Transverse colon (tissue), 4 donors: ENCODE measurements around the gene MPPED1. TPM values are rescaled to one million over a fixed set of nuclear protein-coding genes. Genes with fewer than 3 reads are reported as not detected.

Experiments used
- DNase-seq: peaks from one replicate; pipeline ENCODE4 v3.0.0-alpha.2; 2019
- H3K27ac ChIP-seq, 4 donors: fragments of 200-600 bp; sonication (generic); 2 replicates each; pipeline ENCODE4 v1.5.1; 2016 to 2018; ENCODE audit warnings: inconsistent platforms in 4 of 4
- H3K27me3 ChIP-seq: fragments of 200-600 bp; sonication (generic); 2 replicates; pipeline ENCODE4 v1.5.1; 2017; ENCODE audit warnings: inconsistent platforms
- H3K36me3 ChIP-seq, 4 donors: fragments of 200-600 bp; sonication (generic); 2 replicates each; pipeline ENCODE4 v1.5.1; 2017 to 2019; ENCODE audit warnings: inconsistent platforms in 4 of 4
- H3K4me1 ChIP-seq, 4 donors: fragments of 200-600 bp; sonication (generic); 2 replicates each; pipeline ENCODE4 v1.5.1; 2017 to 2020; ENCODE audit warnings: inconsistent platforms in 4 of 4
- H3K4me3 ChIP-seq, 4 donors: fragments of 200-600 bp; sonication (generic); 1 replicate in 1 of 4; 2 replicates in 3 of 4; pipeline versions ENCODE4 v1.5.1 to v1.6.1; 2017 to 2019; ENCODE audit warnings: inconsistent platforms in 4 of 4
- H3K9me3 ChIP-seq, 2 donors: fragments of 200-600 bp; sonication (generic); 2 replicates each; pipeline ENCODE4 v1.5.1; 2017 to 2019; ENCODE audit warnings: inconsistent platforms in 2 of 2
- CTCF ChIP-seq, 5 experiments: fragments of 200-600 bp in 3 of 5; fragments of 450-650 bp in 2 of 5; sonication (generic) in 3 of 5; IDR thresholded peaks; 1 replicate in 2 of 5; 2 replicates in 3 of 5; pipeline ENCODE4 v1.5.1; 2016 to 2017; ENCODE audit warnings: antibody characterized with exemption in 5 of 5, inconsistent platforms in 3 of 5, mild to moderate bottlenecking in 2 of 5, moderate library complexity in 1 of 5
- EP300 ChIP-seq: sonication (generic); formaldehyde crosslinking; IDR thresholded peaks from one replicate; pipeline ENCODE4 v1.6.1; 2017; ENCODE audit warnings: antibody characterized with exemption, low read depth
- POLR2A ChIP-seq: fragments of 450-650 bp; IDR thresholded peaks from one replicate; pipeline ENCODE4 v1.6.1; 2016; ENCODE audit warnings: antibody characterized with exemption, mild to moderate bottlenecking, moderate library complexity
- POLR2AphosphoS5 ChIP-seq, 3 donors: sonication (generic); formaldehyde crosslinking; IDR thresholded peaks; one replicate each; pipeline ENCODE4 v1.6.1; 2016; ENCODE audit warnings: antibody characterized with exemption in 3 of 3
- WGBS, 2 donors: methylation state at CpG; one replicate each; pipeline ENCODE4 v1.1.5; 2018; ENCODE audit warnings: low coverage in 1 of 2; 5-methylcytosine and 5-hydroxymethylcytosine counted together
- in situ Hi-C, 4 donors: fragments of 200-750 bp; cut with MboI; loops; one replicate each; pipeline versions ENCODE4 v1.15.0 to v1.15.1; 2017; ENCODE audit warnings: low sequenced_read_pairs in 3 of 4, low pct_ligation_motif_present in 1 of 4, low pct_unique_long_range_greater_than_20kb in 1 of 4
- intact Hi-C: fragments of 100-400 bp; cut with DNase I; formaldehyde crosslinking; loops from one replicate; pipeline ENCODE4 v1.15.1; 2023; ENCODE audit warnings: low total_unique reads
- total RNA-seq, 4 donors: library from RNA; depleted of rRNA; stranded (reverse); fragments of >200 nt; gene quantifications; one replicate each; pipeline ENCODE4 v1.1.0, GENCODE V29; 2016

MPPED1 gene
- total RNA-seq, 4 donors from 2014 or later, result not detected

GRCh38 chr22:43415681-43416080 is 3.9 kb downstream of the MPPED1 start:
- Histone ChIP-seq H3K36me3 (no peaks in the 10 kb centered on the region), H3K27me3 (peaks cover 63% of the 10 kb centered on the region), H3K27ac (no peak overlapping the region), H3K9me3 (no peaks in the 10 kb centered on the region), H3K4me1 (no peaks in the 10 kb centered on the region), H3K4me3 (no peak overlapping the region)
- intact Hi-C loops, result no loop called here
- in situ Hi-C loops, result no loop called here
- DNase-seq, result no peak
- TF ChIP-seq EP300 (no peak), CTCF (IDR thresholded peaks at IDR 0.05) (no peak), POLR2A (no peak), POLR2AphosphoS5 (IDR thresholded peaks at IDR 0.05) (no peak)
- 78 to 79% methylated on average over 7 of the region's 7 CpGs for WGBS, 2 donors

GRCh38 chr22:43417555-43417954 is 5.7 kb downstream of the MPPED1 start:
- in situ Hi-C loops (no loop called here), intact Hi-C loops (no loop called here)
- Histone ChIP-seq H3K9me3 (no peaks in the 10 kb centered on the region), H3K4me1 (no peaks in the 10 kb centered on the region), H3K27ac (no peak overlapping the region), H3K4me3 (no peak overlapping the region), H3K27me3 (peaks cover 62% of the 10 kb centered on the region), H3K36me3 (no peaks in the 10 kb centered on the region)
- 78 to 83% methylated on average over 1 to 11 of the region's 11 CpGs for WGBS, 2 donors
- TF ChIP-seq EP300, result no peak
- no peak for TF ChIP-seq POLR2AphosphoS5 (IDR thresholded peaks at IDR 0.05)
- no peak for DNase-seq

- H3K4me3 ChIP-seq, result no peak overlapping the region
- intact Hi-C loops, result no loop called here
- H3K36me3 ChIP-seq, result no peaks in the 10 kb centered on the region
- no peak overlapping the region for H3K27ac ChIP-seq
- peaks cover 55% of the 10 kb centered on the region for H3K27me3 ChIP-seq
- in situ Hi-C loops, result no loop called here
- no peak for TF ChIP-seq CTCF (IDR thresholded peaks at IDR 0.05)
- no peak for DNase-seq
- no peaks in the 10 kb centered on the region for H3K4me1 ChIP-seq
- WGBS, 2 donors, result 69% methylated on average over 15 of the region's 15 CpGs; no CpG with 5 or more reads in 1 of the 2 donors
- H3K9me3 ChIP-seq, result no peaks in the 10 kb centered on the region
Measured at GRCh38 chr22:43418079-43418825, 6.4 kb downstream of the MPPED1 start.

- no peak overlapping the region for H3K27ac ChIP-seq
- 63 to 74% methylated on average over 4 to 13 of the region's 13 CpGs for WGBS, 2 donors
Measured at GRCh38 chr22:43419371-43420080, 7.7 kb downstream of the MPPED1 start.

More at GRCh38 chr22:43419371-43420080, 7.7 kb downstream of the MPPED1 start:
- H3K36me3 ChIP-seq, result no peaks in the 10 kb centered on the region
- H3K4me3 ChIP-seq, result no peak overlapping the region
- no peak for DNase-seq
- in situ Hi-C loops (no loop called here), intact Hi-C loops (no loop called here)
- peaks cover 42% of the 10 kb centered on the region for H3K27me3 ChIP-seq
- no peaks in the 10 kb centered on the region for H3K9me3 ChIP-seq
- H3K4me1 ChIP-seq, result no peaks in the 10 kb centered on the region
- TF ChIP-seq POLR2AphosphoS5 (IDR thresholded peaks at IDR 0.05) (no peak), EP300 (no peak), CTCF (IDR thresholded peaks at IDR 0.05) (no peak), POLR2A (no peak)
